ENCODE data around the gene MEIKIN.

MEIKIN gene

DNA sequence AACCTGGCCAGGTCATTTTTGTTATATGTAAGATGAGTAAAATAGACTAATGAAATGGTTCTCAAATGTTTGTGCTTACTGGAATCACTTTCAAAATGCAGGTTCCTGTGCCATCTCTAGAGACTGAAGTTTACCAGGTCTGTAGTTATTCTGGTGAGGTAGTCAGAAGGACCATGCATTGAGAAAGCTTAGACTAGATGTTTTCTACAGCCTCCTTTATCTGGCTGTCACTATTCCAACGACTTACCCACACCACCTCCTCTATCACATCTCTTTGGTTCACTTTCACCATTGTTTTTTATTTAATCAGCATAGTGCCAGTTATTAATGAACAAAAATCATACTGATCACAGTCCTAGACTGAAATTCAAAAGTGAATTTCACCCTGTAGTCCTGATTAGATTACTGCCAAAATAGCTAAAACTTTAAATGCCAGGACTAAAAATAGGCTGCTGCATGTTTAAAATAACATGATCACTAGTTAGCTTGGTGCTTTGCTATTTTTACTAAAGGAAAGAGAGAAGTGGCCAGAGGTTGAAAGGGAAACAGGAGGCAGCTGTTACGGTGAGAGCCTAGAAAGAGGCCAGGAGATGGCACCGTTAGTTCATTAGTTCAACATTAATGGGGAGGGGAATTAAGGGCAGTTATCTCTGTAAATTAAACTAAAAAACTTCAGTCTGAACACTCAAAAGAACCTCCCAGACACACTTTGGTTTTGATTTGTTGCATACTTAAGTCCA, 134.8 kb downstream of the MEIKIN start:
- no peak overlapping the region for H3K4me3 ChIP-seq (ENCODE audit: low read depth, low read length)
- TF ChIP-seq, protein P1, sequence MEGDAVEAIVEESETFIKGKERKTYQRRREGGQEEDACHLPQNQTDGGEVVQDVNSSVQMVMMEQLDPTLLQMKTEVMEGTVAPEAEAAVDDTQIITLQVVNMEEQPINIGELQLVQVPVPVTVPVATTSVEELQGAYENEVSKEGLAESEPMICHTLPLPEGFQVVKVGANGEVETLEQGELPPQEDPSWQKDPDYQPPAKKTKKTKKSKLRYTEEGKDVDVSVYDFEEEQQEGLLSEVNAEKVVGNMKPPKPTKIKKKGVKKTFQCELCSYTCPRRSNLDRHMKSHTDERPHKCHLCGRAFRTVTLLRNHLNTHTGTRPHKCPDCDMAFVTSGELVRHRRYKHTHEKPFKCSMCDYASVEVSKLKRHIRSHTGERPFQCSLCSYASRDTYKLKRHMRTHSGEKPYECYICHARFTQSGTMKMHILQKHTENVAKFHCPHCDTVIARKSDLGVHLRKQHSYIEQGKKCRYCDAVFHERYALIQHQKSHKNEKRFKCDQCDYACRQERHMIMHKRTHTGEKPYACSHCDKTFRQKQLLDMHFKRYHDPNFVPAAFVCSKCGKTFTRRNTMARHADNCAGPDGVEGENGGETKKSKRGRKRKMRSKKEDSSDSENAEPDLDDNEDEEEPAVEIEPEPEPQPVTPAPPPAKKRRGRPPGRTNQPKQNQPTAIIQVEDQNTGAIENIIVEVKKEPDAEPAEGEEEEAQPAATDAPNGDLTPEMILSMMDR (IDR thresholded peaks at IDR 0.05; ENCODE audit: low read depth, low read length) = no peak

DNA sequence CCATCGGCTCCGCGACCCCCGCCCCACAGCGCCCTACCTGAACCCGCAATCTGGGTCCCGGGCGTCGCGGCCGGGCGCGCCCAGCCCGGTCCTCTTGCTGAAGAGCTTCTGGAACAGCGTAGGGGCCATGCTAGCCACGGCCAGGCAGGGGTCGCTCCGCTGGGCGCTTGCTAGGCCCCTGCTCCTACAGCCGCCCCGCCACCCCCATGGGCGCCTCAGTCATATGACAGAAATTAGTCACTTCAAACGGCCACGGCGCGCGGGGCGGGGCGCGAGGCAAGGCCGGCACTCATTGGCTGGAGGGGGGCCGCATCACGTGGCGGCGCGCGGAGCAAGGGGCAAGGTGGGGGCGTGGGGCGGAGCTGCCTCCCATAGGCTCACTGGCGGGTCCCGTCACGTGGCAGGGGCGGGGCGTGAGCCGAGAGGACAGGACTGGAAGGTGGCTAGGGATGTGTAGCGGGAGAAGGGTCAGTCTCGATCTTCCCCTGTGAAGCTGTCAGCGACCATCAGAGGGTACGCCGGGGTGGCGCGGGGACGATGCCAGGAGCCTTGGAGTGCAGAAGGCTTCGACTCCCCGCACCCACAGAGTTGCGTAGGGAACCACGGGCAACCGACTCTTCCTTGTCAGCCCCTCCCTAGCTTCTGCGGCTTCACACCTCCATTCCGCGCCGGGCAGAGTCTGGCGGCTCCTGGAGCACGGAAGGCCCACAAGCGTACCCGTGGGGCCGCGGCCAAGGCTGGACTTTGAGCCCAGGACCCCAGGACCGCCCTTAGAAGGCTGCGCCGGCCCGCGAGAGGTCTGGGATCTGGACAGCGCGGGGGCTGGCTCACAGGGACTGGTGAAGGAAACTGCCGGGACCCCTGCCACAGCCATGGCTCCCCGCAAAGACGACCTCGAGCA, 148.4 kb downstream of the MEIKIN start, which contains the start of gene FNIP1:
TSS of gene FNIP1 (minus strand) at position 225 of the 901 bp plus-strand sequence. CDS start at position 129, 96 bp downstream.
- peak within 1 kb of the TSS; percentile 95 for H3K4me3 ChIP-seq (ENCODE audit: low read depth, low read length)
- TF ChIP-seq, protein P1 (IDR thresholded peaks at IDR 0.05; ENCODE audit: low read depth, low read length) = no peak

DNA sequence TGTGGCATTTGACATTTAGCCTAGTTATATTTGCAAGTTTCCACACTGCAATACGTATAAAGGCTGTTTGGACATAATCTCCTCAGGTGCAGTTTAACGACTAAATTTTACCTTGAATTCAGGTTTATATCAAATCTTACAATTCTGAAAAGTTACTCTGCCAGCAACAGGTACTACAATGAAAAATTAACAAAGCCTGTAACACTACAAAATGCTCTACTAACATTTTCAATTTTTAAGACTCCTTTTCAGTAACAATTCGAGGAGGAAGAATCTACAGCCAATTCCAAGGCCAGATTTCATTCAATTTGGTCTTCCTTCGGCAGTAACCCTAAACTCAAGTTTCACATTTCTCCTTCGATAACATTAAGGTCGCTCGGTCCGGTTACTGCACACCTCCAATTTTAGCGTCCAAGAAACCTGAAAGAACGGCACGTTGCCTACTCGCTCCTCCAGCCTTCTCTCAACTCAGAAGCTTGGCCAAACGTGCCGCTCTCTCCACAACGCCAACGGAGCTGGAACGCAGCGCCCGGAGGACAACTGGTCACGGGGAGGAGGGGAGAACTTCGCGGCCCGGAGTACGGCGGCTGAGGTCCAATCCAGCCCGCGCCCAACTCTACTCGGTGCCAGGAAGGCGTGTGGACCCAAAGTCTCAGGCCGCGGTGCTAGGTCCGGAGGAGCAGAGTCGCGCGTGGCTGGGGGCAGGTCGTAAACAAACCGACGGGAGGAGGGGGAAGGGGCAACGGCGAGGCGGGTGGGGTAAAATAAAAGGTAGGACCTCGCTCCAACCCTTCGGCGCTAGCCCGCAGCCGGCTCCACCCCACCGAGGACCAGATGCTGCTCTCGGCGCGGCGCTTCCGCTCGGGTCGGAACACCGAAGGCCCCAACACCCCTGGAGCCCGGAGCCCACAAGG, 149.3 kb downstream of the MEIKIN start:
- TF ChIP-seq, protein P1 (IDR thresholded peaks at IDR 0.05; ENCODE audit: low read depth, low read length) = no peak
- peak overlapping the region; percentile 95 for H3K4me3 ChIP-seq (ENCODE audit: low read depth, low read length)

DNA sequence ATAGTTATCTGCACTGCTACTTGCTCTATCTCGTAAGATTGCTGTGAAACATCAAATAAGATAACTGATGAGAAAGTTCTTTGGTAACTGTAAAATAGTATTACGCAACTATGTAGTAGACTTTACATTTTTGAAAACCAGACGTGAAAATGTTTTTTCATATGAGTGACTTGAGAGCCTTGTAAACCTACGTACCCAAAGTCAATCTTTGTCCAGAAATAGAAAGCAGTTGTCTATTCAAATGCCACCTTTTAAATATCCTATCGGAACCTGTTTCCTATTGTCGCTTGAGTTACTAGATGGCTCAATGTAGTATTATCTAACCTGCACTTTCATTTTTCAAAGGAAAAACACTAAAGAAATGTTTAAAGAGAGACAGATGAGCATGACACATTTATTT, 150.2 kb downstream of the MEIKIN start:
- TF ChIP-seq, protein P1 (IDR thresholded peaks at IDR 0.05; ENCODE audit: low read depth, low read length) = no peak

DNA sequence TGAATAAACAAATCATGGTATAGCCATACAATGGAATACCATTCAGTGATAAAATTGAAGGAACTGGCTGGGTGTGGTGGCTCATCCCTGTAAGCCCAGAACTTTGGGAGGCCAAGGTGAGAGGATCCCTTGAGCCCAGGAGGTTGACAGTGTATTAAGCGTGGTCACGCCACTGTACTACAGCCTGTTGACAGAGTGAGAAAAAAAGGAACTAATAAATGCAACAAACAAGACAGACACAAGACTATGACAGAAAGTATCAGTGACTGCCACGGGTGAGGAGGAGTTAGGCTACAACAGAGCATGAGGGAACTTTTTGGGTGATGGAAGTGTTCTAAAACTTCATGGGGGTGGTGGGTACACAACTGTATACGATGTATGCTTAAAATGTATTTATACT, 150.9 kb downstream of the MEIKIN start:
- H3K4me3 ChIP-seq (ENCODE audit: low read depth, low read length) = no peak overlapping the region
- TF ChIP-seq, protein P1 (IDR thresholded peaks at IDR 0.05; ENCODE audit: low read depth, low read length) = no peak

More for the DNA sequence above, 150.2 kb downstream of the MEIKIN start:
- H3K4me3 ChIP-seq (ENCODE audit: low read depth, low read length) = peak overlapping the region; percentile 95

DNA sequence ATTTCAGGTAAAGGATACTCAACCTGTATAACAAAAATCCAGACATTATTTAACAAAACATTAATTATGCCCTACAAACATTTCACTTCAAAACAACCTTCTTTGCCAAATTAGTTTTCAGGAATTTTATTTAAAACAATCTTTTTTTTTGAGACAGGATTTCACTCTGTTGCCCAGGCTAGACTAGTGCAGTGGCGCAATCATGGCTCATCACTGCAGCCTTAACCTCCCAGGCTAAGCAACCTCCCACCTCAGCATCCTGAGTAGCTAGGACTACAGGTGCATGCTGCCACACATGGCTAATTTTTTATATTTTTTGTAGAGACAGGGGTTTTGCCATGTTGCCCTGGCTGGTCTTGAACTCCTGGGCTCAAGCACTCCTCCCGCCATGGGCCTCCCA, 152.6 kb downstream of the MEIKIN start:
- TF ChIP-seq, protein P1 (IDR thresholded peaks at IDR 0.05; ENCODE audit: low read depth, low read length) = no peak
- H3K4me3 ChIP-seq (ENCODE audit: low read depth, low read length) = no peak overlapping the region
